HCT116 (cell line): ENCODE results near the gene ADARB2.

ENCODE experiments used
- FOSL1 ChIP-seq: IDR thresholded peaks from 2 replicates; pipeline ENCODE4 v1.6.1; 2012; ENCODE audit warnings: low read depth
- POLR2A ChIP-seq: IDR thresholded peaks from 2 replicates; pipeline ENCODE4 v1.7.0; 2011; ENCODE audit warnings: borderline replicate concordance; ENCODE audit not compliant: insufficient read depth, insufficient read length; ENCODE audit errors: extremely low read depth
- RAD21 ChIP-seq: IDR thresholded peaks from 2 replicates; pipeline ENCODE4 v1.6.1; 2012; ENCODE audit warnings: low read depth, mild to moderate bottlenecking
- ZBTB33 ChIP-seq: IDR thresholded peaks from 2 replicates; pipeline ENCODE4 v1.6.1; 2011; ENCODE audit warnings: mild to moderate bottlenecking, low read length, moderate library complexity; ENCODE audit not compliant: insufficient replicate concordance; ENCODE audit errors: extremely low read depth
- TF ChIP-seq, protein P1 (sequence below), 3 experiments: fragments of 200-600 bp in 1 of 3; sonication (generic) in 1 of 3; IDR thresholded peaks in 2 of 3; conservative IDR thresholded peaks in 1 of 3; 2 replicates each; pipeline ENCODE4 v1.5.1; 2012 to 2017; ENCODE audit warnings: low read depth in 2 of 3, low read length in 2 of 3, antibody characterized with exemption in 1 of 3, borderline replicate concordance in 1 of 3, control low read depth in 1 of 3, mild to moderate bottlenecking in 1 of 3, mixed read lengths in 1 of 3, mixed run types in 1 of 3, moderate library complexity in 1 of 3; ENCODE audit not compliant: insufficient read depth in 1 of 3

GRCh38 chr10:1347962-1348772 is 389.2 kb downstream of the ADARB2 start:
- TF ChIP-seq FOSL1, result no peak
- TF ChIP-seq, protein P1, sequence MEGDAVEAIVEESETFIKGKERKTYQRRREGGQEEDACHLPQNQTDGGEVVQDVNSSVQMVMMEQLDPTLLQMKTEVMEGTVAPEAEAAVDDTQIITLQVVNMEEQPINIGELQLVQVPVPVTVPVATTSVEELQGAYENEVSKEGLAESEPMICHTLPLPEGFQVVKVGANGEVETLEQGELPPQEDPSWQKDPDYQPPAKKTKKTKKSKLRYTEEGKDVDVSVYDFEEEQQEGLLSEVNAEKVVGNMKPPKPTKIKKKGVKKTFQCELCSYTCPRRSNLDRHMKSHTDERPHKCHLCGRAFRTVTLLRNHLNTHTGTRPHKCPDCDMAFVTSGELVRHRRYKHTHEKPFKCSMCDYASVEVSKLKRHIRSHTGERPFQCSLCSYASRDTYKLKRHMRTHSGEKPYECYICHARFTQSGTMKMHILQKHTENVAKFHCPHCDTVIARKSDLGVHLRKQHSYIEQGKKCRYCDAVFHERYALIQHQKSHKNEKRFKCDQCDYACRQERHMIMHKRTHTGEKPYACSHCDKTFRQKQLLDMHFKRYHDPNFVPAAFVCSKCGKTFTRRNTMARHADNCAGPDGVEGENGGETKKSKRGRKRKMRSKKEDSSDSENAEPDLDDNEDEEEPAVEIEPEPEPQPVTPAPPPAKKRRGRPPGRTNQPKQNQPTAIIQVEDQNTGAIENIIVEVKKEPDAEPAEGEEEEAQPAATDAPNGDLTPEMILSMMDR (IDR thresholded peaks at IDR 0.05 in 2 of 3, conservative IDR thresholded peaks at IDR 0.05 in 1 of 3; ENCODE audit: borderline replicate concordance in 1 of 3, insufficient read depth in 1 of 3, low read depth in 2 of 3, low read length in 2 of 3), result no peak
- no peak for TF ChIP-seq POLR2A
- no peak for TF ChIP-seq RAD21
- no peak for TF ChIP-seq ZBTB33
